HG02973 (cell line): ENCODE measurements around the gene RAB3IL1.

Experiments used
- ATAC-seq: cut with Tn5 transposase; IDR thresholded peaks from one replicate; pipeline ENCODE4 v1.9.1; 2021; ENCODE audit warnings: moderate library complexity; ENCODE audit not compliant: unreplicated experiment

Gene RAB3IL1

GRCh38 chr11:61869429-61869707 is 48.0 kb downstream of the RAB3IL1 start:
- ATAC-seq = no peak

GRCh38 chr11:61868571-61869428 is 48.6 kb downstream of the RAB3IL1 start:
- ATAC-seq = no peak

GRCh38 chr11:61866958-61867343 is 50.4 kb downstream of the RAB3IL1 start:
- no peak for ATAC-seq

GRCh38 chr11:61866231-61866957 is 51.0 kb downstream of the RAB3IL1 start:
- no peak for ATAC-seq

GRCh38 chr11:61864814-61865775 is 52.3 kb downstream of the RAB3IL1 start:
- no peak for ATAC-seq

GRCh38 chr11:61863548-61864081 is 53.8 kb downstream of the RAB3IL1 start:
- ATAC-seq = no peak

GRCh38 chr11:61862714-61863547 is 54.4 kb downstream of the RAB3IL1 start:
- no peak for ATAC-seq

GRCh38 chr11:61861634-61862033 is 55.7 kb downstream of the RAB3IL1 start:
- ATAC-seq = no peak

GRCh38 chr11:61860054-61860903 is 57.1 kb downstream of the RAB3IL1 start:
- no peak for ATAC-seq

GRCh38 chr11:61855939-61856680 is 61.3 kb downstream of the RAB3IL1 start:
- no peak for ATAC-seq

- ATAC-seq = no peak
Observed at GRCh38 chr11:61854966-61855714, 62.2 kb downstream of the RAB3IL1 start.

GRCh38 chr11:61854206-61854895 is 63.0 kb downstream of the RAB3IL1 start:
- no peak for ATAC-seq

GRCh38 chr11:61853698-61854169 is 63.6 kb downstream of the RAB3IL1 start:
- no peak for ATAC-seq

GRCh38 chr11:61851900-61852295 is 65.5 kb downstream of the RAB3IL1 start:
- ATAC-seq = no peak

GRCh38 chr11:61851113-61851899 is 66.1 kb downstream of the RAB3IL1 start:
- ATAC-seq = no peak

- ATAC-seq = no peak
Observed at GRCh38 chr11:61850687-61851086, 66.7 kb downstream of the RAB3IL1 start.
